Activated T-helper 1 cell treated with anti-CD3 and anti-CD28 coated beads, Interleukin-12 subunit alpha, Interleukin-12 subunit beta, Interleukin-2, Interleukin-4 antibody, amounts not matched to agents 30 ng/mL and 10 ng/mL and 1 ng/mL, durations not matched to agents 14 hours and 24 hours and 36 hours (primary cell): ENCODE data around the gene TNFRSF21. TPM values are rescaled to one million over a fixed set of nuclear protein-coding genes. Genes with fewer than 3 reads are reported as not detected.

Experiments
- DNase-seq: peaks from one replicate; pipeline ENCODE4 v3.0.0; 2021; ENCODE audit warnings: low spot score
- H3K27ac Mint-ChIP-seq: one replicate; pipeline ENCODE4 v1.8.0; 2021; ENCODE audit warnings: mild to moderate bottlenecking, mixed read lengths
- H3K27me3 Mint-ChIP-seq: one replicate; pipeline ENCODE4 v1.8.0; 2022; ENCODE audit warnings: mild to moderate bottlenecking, moderate library complexity, mixed read lengths; ENCODE audit not compliant: insufficient read depth
- H3K36me3 Mint-ChIP-seq: one replicate; pipeline ENCODE4 v1.8.0; 2021; ENCODE audit warnings: low read depth, mixed read lengths
- H3K4me1 Mint-ChIP-seq: one replicate; pipeline ENCODE4 v1.8.0; 2021; ENCODE audit warnings: low read depth, mixed read lengths
- H3K4me3 Mint-ChIP-seq: one replicate; pipeline ENCODE4 v1.8.0; 2021; ENCODE audit warnings: mild to moderate bottlenecking, moderate library complexity, mixed read lengths
- H3K9me3 Mint-ChIP-seq: one replicate; pipeline ENCODE4 v1.8.0; 2021; ENCODE audit warnings: mixed read lengths
- intact Hi-C: fragments of 100-400 bp; cut with micrococcal nuclease; formaldehyde crosslinking; loops from one replicate; pipeline ENCODE4 v1.15.1; 2024
- total RNA-seq: library from RNA; stranded (reverse); gene quantifications from 2 replicates; pipeline ENCODE4 v1.2.3, GENCODE V29; 2022

Gene TNFRSF21
- total RNA-seq, 1 donor from 2014 or later, result 3.5 TPM

- Mint-ChIP-seq H3K9me3 (no peaks in the 10 kb centered on the region), H3K27ac (no peak overlapping the region), H3K36me3 (no peaks in the 10 kb centered on the region), H3K4me3 (no peak overlapping the region), H3K27me3 (peaks cover 4% of the 10 kb centered on the region), H3K4me1 (no peaks in the 10 kb centered on the region)
- intact Hi-C loops, result no loop called here
- no peak for DNase-seq
Observed at GRCh38 chr6:47267301-47267700, 42.4 kb downstream of the TNFRSF21 start.

GRCh38 chr6:47265971-47266370 lies 43.7 kb downstream of the TNFRSF21 start:
- intact Hi-C loops, result no loop called here
- Mint-ChIP-seq H3K27me3 (peaks cover 4% of the 10 kb centered on the region), H3K4me3 (no peak overlapping the region), H3K4me1 (no peaks in the 10 kb centered on the region), H3K9me3 (no peaks in the 10 kb centered on the region), H3K27ac (no peak overlapping the region), H3K36me3 (no peaks in the 10 kb centered on the region)
- no peak for DNase-seq

GRCh38 chr6:47264775-47265184 lies 44.9 kb downstream of the TNFRSF21 start:
- intact Hi-C loops, result no loop called here

GRCh38 chr6:47263268-47263667 lies 46.4 kb downstream of the TNFRSF21 start:
- no peaks in the 10 kb centered on the region for H3K4me1 Mint-ChIP-seq
- DNase-seq, result no peak
- no peaks in the 10 kb centered on the region for H3K9me3 Mint-ChIP-seq
- no peaks in the 10 kb centered on the region for H3K36me3 Mint-ChIP-seq
- H3K27me3 Mint-ChIP-seq, result peaks cover 3% of the 10 kb centered on the region
- H3K27ac Mint-ChIP-seq, result no peak overlapping the region
- intact Hi-C loops, result no loop called here
- H3K4me3 Mint-ChIP-seq, result no peak overlapping the region

More at GRCh38 chr6:47264775-47265184, 44.9 kb downstream of the TNFRSF21 start:
- no peaks in the 10 kb centered on the region for H3K36me3 Mint-ChIP-seq
- no peaks in the 10 kb centered on the region for H3K4me1 Mint-ChIP-seq
- H3K27me3 Mint-ChIP-seq, result peaks cover 3% of the 10 kb centered on the region
- H3K4me3 Mint-ChIP-seq, result no peak overlapping the region
- no peaks in the 10 kb centered on the region for H3K9me3 Mint-ChIP-seq
- no peak for DNase-seq
- no peak overlapping the region for H3K27ac Mint-ChIP-seq

GRCh38 chr6:47262231-47262630 lies 47.5 kb downstream of the TNFRSF21 start:
- Mint-ChIP-seq H3K4me1 (no peaks in the 10 kb centered on the region), H3K9me3 (no peaks in the 10 kb centered on the region), H3K27ac (no peak overlapping the region), H3K4me3 (no peak overlapping the region), H3K36me3 (no peaks in the 10 kb centered on the region), H3K27me3 (peaks cover 3% of the 10 kb centered on the region)
- intact Hi-C loops, result no loop called here
- no peak for DNase-seq

- no peak overlapping the region for H3K27ac Mint-ChIP-seq
- H3K36me3 Mint-ChIP-seq, result no peaks in the 10 kb centered on the region
- no peaks in the 10 kb centered on the region for H3K4me1 Mint-ChIP-seq
- peaks cover 3% of the 10 kb centered on the region for H3K27me3 Mint-ChIP-seq
- no peaks in the 10 kb centered on the region for H3K9me3 Mint-ChIP-seq
- intact Hi-C loops, result no loop called here
- DNase-seq, result no peak
- no peak overlapping the region for H3K4me3 Mint-ChIP-seq
Observed at GRCh38 chr6:47261191-47261590, 48.5 kb downstream of the TNFRSF21 start.

- no peaks in the 10 kb centered on the region for H3K9me3 Mint-ChIP-seq
- H3K36me3 Mint-ChIP-seq, result no peaks in the 10 kb centered on the region
- DNase-seq, result no peak
- H3K4me3 Mint-ChIP-seq, result no peak overlapping the region
- no peak overlapping the region for H3K27ac Mint-ChIP-seq
- intact Hi-C loops, result no loop called here
- H3K4me1 Mint-ChIP-seq, result no peaks in the 10 kb centered on the region
- H3K27me3 Mint-ChIP-seq, result peaks cover 3% of the 10 kb centered on the region
Observed at GRCh38 chr6:47260021-47260420, 49.7 kb downstream of the TNFRSF21 start.

- Mint-ChIP-seq H3K4me3 (no peak overlapping the region), H3K4me1 (no peaks in the 10 kb centered on the region), H3K27ac (no peak overlapping the region), H3K36me3 (no peaks in the 10 kb centered on the region), H3K27me3 (peaks cover 3% of the 10 kb centered on the region), H3K9me3 (no peaks in the 10 kb centered on the region)
- no peak for DNase-seq
- intact Hi-C loops, result no loop called here
Observed at GRCh38 chr6:47258724-47259347, 50.9 kb downstream of the TNFRSF21 start.

- Mint-ChIP-seq H3K9me3 (no peaks in the 10 kb centered on the region), H3K4me1 (no peaks in the 10 kb centered on the region), H3K27ac (no peak overlapping the region), H3K4me3 (no peak overlapping the region), H3K36me3 (no peaks in the 10 kb centered on the region), H3K27me3 (peaks cover 1% of the 10 kb centered on the region)
- intact Hi-C loops, result no loop called here
- no peak for DNase-seq
Observed at GRCh38 chr6:47256981-47257730, 52.5 kb downstream of the TNFRSF21 start.

GRCh38 chr6:47256361-47256760 lies 53.3 kb downstream of the TNFRSF21 start:
- Mint-ChIP-seq H3K36me3 (no peaks in the 10 kb centered on the region), H3K27me3 (peaks cover 1% of the 10 kb centered on the region), H3K4me3 (no peak overlapping the region), H3K27ac (no peak overlapping the region), H3K9me3 (no peaks in the 10 kb centered on the region), H3K4me1 (no peaks in the 10 kb centered on the region)
- no peak for DNase-seq
- intact Hi-C loops, result no loop called here

- Mint-ChIP-seq H3K9me3 (no peaks in the 10 kb centered on the region), H3K27ac (no peak overlapping the region), H3K27me3 (no peaks in the 10 kb centered on the region), H3K4me3 (no peak overlapping the region), H3K36me3 (no peaks in the 10 kb centered on the region), H3K4me1 (no peaks in the 10 kb centered on the region)
- DNase-seq, result no peak
- intact Hi-C loops, result no loop called here
Observed at GRCh38 chr6:47254906-47255305, 54.8 kb downstream of the TNFRSF21 start.

GRCh38 chr6:47254051-47254450 lies 55.7 kb downstream of the TNFRSF21 start:
- intact Hi-C loops, result no loop called here
- Mint-ChIP-seq H3K9me3 (no peaks in the 10 kb centered on the region), H3K36me3 (no peaks in the 10 kb centered on the region), H3K27ac (no peak overlapping the region), H3K27me3 (no peaks in the 10 kb centered on the region), H3K4me1 (no peaks in the 10 kb centered on the region), H3K4me3 (no peak overlapping the region)
- no peak for DNase-seq

- Mint-ChIP-seq H3K27me3 (no peaks in the 10 kb centered on the region), H3K36me3 (no peaks in the 10 kb centered on the region), H3K9me3 (no peaks in the 10 kb centered on the region), H3K4me1 (no peaks in the 10 kb centered on the region), H3K27ac (no peak overlapping the region), H3K4me3 (no peak overlapping the region)
- DNase-seq, result no peak
- intact Hi-C loops, result no loop called here
Observed at GRCh38 chr6:47253136-47253535, 56.6 kb downstream of the TNFRSF21 start.
